Daoy (cell line): ENCODE results near the gene ZBTB34. TPM values are rescaled to one million over a fixed set of nuclear protein-coding genes. Genes with fewer than 3 reads are reported as not detected.

ENCODE experiments used
- DNase-seq: peaks from one replicate; pipeline ENCODE4 v3.0.0-alpha.2; 2015; ENCODE audit warnings: low read depth
- total RNA-seq: library from RNA; depleted of rRNA; stranded (reverse); fragments of >200 nt; shearing (Covaris generic); gene quantifications from 2 replicates; pipeline ENCODE4 v1.2.3, GENCODE V29; 2014

ZBTB34 gene
- total RNA-seq, 1 experiment from 2014 or later, result 5.5 TPM

DNA sequence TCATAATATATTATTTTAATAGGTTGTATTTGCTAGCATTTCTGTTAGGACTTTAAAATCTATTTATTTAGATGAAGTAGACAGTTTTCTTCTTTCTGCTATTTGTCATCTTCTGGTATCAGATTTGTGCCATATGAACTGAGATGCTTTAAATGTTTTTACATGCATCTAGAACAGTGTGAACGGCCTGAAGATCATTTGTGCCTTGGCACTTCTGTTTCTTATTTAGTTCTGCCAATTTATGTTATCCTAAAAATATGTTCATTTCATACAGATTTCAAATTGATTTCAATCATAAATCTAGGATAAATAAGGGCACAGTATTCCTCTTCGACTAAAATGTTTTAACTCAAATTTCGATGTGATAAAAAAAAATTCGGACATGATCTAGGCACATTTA is 16.1 kb downstream of the ZBTB34 start:
- DNase-seq, result no peak

GRCh38 chr9:126877418-126877817 is 17.0 kb downstream of the ZBTB34 start:
- DNase-seq, result no peak

GRCh38 chr9:126879288-126879687 is 18.8 kb downstream of the ZBTB34 start:
- DNase-seq, result no peak

GRCh38 chr9:126880226-126880946 is 19.9 kb downstream of the ZBTB34 start:
- DNase-seq, result no peak

DNA sequence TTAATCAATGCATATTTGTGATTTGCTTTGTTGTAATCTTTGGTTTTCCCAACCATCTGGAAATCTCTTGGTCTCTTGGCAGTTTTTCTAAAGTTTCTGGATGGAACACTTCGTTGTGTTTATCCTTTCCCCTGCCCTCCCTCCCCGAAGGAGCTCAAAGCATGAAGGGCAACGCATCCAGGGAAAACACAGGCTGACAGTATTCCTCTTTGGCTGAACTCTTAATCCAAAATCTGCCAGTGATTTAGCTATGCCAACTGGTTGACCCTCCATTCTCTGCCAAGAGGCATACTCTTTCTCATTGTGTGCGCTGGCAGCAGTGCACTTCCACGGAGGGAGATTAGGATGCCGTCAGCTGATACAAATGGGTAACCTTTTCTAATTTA is 20.5 kb downstream of the ZBTB34 start:
- DNase-seq, result no peak

DNA sequence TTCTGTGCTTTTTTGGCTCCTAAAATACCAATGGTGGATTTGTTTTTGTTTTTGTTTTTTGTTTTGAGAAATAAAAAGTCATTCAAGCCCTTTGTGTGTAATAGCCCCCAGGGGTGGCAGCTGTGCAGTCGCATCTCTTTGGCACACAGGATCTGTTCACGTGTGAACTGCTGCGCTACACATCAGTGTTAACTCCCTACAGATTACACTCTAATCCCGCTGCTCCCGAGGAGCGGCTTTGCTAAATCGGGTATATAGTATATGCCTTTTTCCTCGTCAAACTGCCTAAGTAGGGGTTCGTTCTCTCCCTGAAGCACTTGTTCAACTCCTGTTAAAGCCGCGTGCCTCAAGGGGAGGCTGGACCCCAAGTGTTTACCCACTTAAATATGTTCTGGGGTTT is 22.3 kb downstream of the ZBTB34 start:
- DNase-seq, result no peak

GRCh38 chr9:126883636-126884035 is 23.2 kb downstream of the ZBTB34 start:
- DNase-seq, result no peak

DNA sequence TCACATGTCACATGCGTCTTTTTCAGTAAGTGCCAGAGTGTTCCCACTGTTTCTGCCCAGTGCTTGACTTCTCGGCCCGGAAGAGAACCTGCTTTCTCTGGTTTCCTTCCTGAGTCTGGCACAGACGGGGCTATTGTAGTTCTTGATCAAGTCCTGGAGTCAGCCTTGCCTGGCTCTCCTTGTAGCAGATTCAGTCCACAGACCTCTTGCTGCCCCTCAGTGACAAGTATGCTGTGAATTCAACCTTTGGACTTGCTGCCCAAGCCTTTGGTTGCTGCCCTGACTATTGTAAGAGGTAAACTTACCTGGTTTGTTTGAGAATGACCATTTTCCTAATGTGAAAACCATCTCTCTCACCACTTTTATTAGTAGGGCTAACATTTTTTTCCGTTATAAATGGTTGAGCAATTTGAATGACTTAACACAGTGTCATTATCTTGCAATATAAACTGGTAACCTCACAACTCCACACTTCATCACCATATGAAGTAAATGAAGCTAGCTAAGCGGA is 24.7 kb downstream of the ZBTB34 start:
- DNase-seq, result no peak

DNA sequence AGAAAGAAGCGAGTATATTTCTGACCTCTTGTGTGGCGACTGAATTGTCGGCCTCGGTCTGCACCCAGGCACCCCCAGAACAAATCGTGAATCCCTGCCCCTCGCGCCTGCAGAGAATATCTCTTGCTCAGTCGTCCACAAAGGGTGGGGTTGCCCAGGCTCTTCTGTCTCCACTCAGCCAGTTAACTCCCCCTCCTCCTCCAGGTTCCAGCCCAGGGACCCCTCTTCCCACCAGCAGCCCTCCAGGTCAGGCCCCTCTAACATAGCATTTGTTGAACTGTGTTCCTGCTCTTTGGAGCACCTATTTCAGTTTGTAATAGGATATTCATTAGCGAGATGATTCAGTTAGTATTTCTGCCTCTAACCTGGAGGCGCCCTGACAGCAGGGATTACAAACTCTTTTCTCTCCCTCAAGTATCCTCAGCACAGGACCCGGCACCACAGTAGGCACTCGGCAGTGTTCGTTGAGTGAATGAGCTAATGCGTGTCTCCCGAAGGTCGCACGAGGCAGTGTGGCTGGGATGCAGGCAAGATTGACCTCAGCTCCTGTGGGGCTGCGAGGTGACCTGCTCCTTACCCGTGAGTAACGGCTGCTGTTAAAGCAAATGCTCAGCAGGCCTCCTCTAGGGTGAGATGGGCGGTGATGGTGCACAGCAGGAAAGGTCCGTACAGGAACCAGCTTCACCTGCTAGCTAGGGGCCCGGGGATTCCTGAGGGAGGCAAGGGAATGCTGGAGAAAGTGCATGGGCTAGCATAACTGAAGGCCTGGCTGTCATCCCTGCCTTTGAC is 25.8 kb downstream of the ZBTB34 start:
- no peak for DNase-seq

- no peak for DNase-seq
These were observed 26.5 kb downstream of the ZBTB34 start for GRCh38 chr9:126886897-126887296.

DNA sequence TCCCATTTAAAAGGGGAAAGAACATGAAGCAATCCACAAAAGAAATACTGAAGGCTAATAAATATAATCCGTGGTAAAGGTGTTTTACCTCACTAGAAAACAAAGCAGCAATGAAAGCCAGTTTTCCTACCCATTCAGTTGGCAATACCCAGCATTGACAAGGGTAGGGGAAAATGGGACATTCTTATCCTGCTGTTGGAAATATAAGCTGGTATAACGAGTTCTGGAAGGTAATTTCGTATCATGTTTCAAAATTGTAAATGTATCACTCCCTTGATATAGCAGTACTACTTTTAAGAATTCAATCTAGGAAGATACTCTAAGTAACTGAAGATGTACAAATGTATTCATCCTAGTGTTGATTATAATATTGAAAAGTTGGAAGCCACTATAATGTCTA is 31.2 kb downstream of the ZBTB34 start:
- no peak for DNase-seq

- DNase-seq, result no peak
These were observed 32.6 kb downstream of the ZBTB34 start for GRCh38 chr9:126893079-126893478.

DNA sequence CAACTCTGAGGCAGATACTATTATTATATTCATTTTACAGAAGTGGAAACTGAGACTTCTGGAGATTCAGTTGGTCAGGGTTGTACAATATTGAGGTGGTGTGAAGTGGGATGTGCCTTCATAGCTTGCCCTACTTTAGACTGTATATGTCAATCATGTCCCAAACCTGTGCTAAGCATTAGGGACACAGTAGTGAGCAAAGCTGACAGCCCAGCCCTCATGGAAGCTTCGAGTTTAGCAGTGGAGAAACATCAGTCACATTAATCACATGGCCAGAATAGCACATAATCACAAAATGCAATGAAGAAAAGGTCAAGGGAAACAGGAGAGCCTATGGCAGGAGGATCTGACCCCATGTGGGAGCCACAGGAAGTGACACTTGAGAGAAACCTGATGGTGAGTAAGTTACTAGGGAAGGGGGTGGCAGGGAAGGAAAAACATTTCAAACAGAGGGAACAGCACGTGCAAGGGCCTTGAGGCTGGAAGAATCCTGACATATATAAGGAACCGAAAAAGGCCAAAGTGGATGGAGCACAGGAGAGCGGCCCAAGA is 33.7 kb downstream of the ZBTB34 start:
- DNase-seq, result no peak

- DNase-seq, result no peak
These were observed 41.8 kb downstream of the ZBTB34 start for GRCh38 chr9:126902210-126902609.

- no peak for DNase-seq
These were observed 44.1 kb downstream of the ZBTB34 start for GRCh38 chr9:126904586-126904985.

- DNase-seq, result no peak
These were observed 45.7 kb downstream of the ZBTB34 start for GRCh38 chr9:126906091-126906490.

DNA sequence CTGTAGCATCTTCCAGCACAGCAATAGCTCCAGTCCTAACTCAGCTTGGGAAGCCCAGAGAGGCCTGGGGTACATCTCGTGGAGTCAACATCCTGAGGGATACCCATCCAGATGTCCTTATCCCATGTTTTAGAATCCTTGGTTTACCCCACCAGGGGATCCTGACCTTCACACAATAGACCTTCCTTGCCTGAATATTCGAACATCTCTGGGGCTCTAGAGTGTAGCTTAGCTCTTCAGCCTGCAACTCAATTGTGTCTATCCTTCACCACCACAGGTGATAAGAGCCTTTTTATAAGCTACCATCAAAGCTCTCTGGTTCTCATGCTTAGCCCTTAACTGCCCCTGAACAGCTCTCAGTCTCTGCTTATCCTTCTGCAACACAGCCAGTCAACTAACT is 46.6 kb downstream of the ZBTB34 start:
- DNase-seq, result no peak

- peak; percentile 99 for DNase-seq
These were observed 54.2 kb downstream of the ZBTB34 start, which contains the start of gene RALGPS1 for GRCh38 chr9:126914458-126915280. TSS of gene RALGPS1 (plus strand) at chr9:126914782. CDS start at chr9:126962290, 47,508 bp downstream.

DNA sequence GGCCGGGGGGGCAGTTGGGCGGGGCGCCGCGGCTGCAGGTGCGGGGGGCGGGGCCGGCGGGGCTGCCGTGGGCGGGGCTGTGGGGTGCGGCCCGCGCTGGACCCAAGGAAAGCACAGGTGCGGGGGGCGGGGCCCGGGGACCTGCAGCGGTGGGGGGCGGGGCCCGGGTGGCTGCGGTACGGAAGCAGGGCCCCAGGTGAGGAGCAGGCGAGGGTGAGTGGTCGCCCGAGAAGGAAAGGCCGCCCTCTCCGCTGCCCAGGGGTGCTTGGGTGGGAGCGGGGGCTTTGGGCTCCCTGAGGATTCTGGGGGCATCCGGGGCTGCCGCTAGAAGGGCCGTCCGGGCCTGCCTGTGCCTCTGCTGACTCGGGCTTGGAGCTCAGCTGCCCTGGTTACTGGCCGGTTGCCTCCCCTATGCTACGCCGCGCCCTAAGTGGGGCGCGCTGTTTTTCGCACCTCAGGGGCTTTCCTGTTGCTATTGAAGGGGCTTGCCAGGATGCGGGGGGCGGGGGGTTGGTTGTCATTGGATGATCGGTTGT is 54.9 kb downstream of the ZBTB34 start:
- DNase-seq, result peak; percentile 17

- DNase-seq, result no peak
These were observed 55.6 kb downstream of the ZBTB34 start for GRCh38 chr9:126915846-126916543.

- peak; percentile 17 for DNase-seq
These were observed 56.5 kb downstream of the ZBTB34 start for GRCh38 chr9:126916909-126917308.
